NCI-H510A (cell line): ENCODE measurements around the gene ADAMTS8.
A peak's percentile ranks its signal among the peaks of the same experiment; 100 is the strongest.
"Not testable (repeated sequence)": the region's sequence is repeated elsewhere in the genome, so short reads cannot be mapped to it uniquely, and the experiment has no call there.

Experiments used
- DNase-seq: peaks from one replicate; lab custom pipeline; 2025; lab: John Stamatoyannopoulos, UW

Gene ADAMTS8

GRCh38 chr11:130438401-130439159 lies 10.2 kb upstream of the ADAMTS8 start:
- DNase-seq, result not testable (repeated sequence)

- no peak for DNase-seq
Measured at GRCh38 chr11:130437848-130438247, 9.4 kb upstream of the ADAMTS8 start.

- DNase-seq, result no peak
Measured at GRCh38 chr11:130436171-130436570, 7.8 kb upstream of the ADAMTS8 start.

GRCh38 chr11:130435671-130436070 lies 7.3 kb upstream of the ADAMTS8 start:
- no peak for DNase-seq

- DNase-seq, result peak; percentile 56
Measured at GRCh38 chr11:130434521-130435223, 6.3 kb upstream of the ADAMTS8 start.

GRCh38 chr11:130433357-130433756 lies 4.9 kb upstream of the ADAMTS8 start:
- DNase-seq, result no peak

GRCh38 chr11:130431801-130432200 lies 3.4 kb upstream of the ADAMTS8 start:
- DNase-seq, result no peak

- peak; percentile 10 for DNase-seq
Measured at GRCh38 chr11:130431331-130431773, 2.9 kb upstream of the ADAMTS8 start.

- DNase-seq, result no peak
Measured at GRCh38 chr11:130429983-130430382, 1.6 kb upstream of the ADAMTS8 start.

- no peak for DNase-seq
Measured at GRCh38 chr11:130429120-130429681, 792 bp upstream of the ADAMTS8 start.

GRCh38 chr11:130427581-130428315 lies 661 bp downstream of the ADAMTS8 start:
- DNase-seq, result no peak

- no peak for DNase-seq
Measured at GRCh38 chr11:130426837-130427341, 1.5 kb downstream of the ADAMTS8 start.

GRCh38 chr11:130426223-130426836 lies 2.1 kb downstream of the ADAMTS8 start:
- no peak for DNase-seq

- DNase-seq, result no peak
Measured at GRCh38 chr11:130425156-130425555, 3.3 kb downstream of the ADAMTS8 start.

- DNase-seq, result no peak
Measured at GRCh38 chr11:130424613-130425140, 3.7 kb downstream of the ADAMTS8 start.

GRCh38 chr11:130423541-130424142 lies 4.8 kb downstream of the ADAMTS8 start:
- DNase-seq, result no peak

GRCh38 chr11:130422251-130422995 lies 6.0 kb downstream of the ADAMTS8 start:
- DNase-seq, result no peak

GRCh38 chr11:130421697-130422096 lies 6.7 kb downstream of the ADAMTS8 start:
- no peak for DNase-seq

- no peak for DNase-seq
Measured at GRCh38 chr11:130421199-130421585, 7.2 kb downstream of the ADAMTS8 start.

- DNase-seq, result no peak
Measured at GRCh38 chr11:130420478-130421198, 7.8 kb downstream of the ADAMTS8 start.
